K562 (cell line): Measurements from ENCODE around the gene VPS11. TPM values are rescaled to one million over a fixed set of nuclear protein-coding genes. Genes with fewer than 3 reads are reported as not detected.

Experiments
- ATAC-seq: fragments of 200-7000 bp; cut with Tn5 transposase; 3 replicates; pipeline ENCODE4 v1.9.1; 2020; ENCODE audit warnings: moderate library complexity
- BruUV-seq: library from RNA; stranded (reverse); fragments of 400-500 nt; replicated peaks from 2 replicates; lab custom pipeline; 2021; lab: Mats Ljungman, UMichigan
- CTCF ChIA-PET: fragments of 300-600 bp; formaldehyde crosslinking; extraction: SDS; loops from one replicate; lab custom pipeline; 2021; ENCODE audit warnings: low intra/inter-chr PET ratio; lab: Yijun Ruan, JAX
- POLR2A ChIA-PET: fragments of 300-600, 350-650 bp; sonication (Branson Sonifier 250); formaldehyde crosslinking; extraction: SDS; loops from one replicate; lab custom pipeline; 2021; ENCODE audit warnings: antibody characterized with exemption, inconsistent platforms; lab: Yijun Ruan, JAX
- DNase-seq, 4 experiments: peaks; one replicate each; pipeline versions ENCODE4 v3.0.0 to v3.0.0-alpha.2; 2011 to 2018; ENCODE audit warnings: low spot score in 3 of 4, mixed read lengths in 3 of 4; ENCODE audit errors: extremely low read depth in 1 of 4
- FAIRE-seq: peaks from 2 replicates; lab custom pipeline; 2011; peaks lifted over from hg19 to GRCh38; lab: Jason Lieb, UNC
- H2AFZ ChIP-seq: 2 replicates; pipeline ENCODE4 v1.6.0; 2011; ENCODE audit warnings: low read depth, low read length, control low read depth, inconsistent platforms
- H3K27ac ChIP-seq: fragments of 200-600 bp; 3 replicates; pipeline ENCODE4 v1.8.0; 2011; ENCODE audit warnings: low read depth, mild to moderate bottlenecking, control low read depth, inconsistent platforms, low read length, moderate library complexity, mixed read lengths; ENCODE audit errors: extremely low read depth
- H3K27me3 ChIP-seq, 2 experiments: fragments of 300-600 bp in 1 of 2; 2 replicates in 1 of 2; 3 replicates in 1 of 2; pipeline versions ENCODE4 v1.6.0 to v1.8.0; 2011; ENCODE audit warnings: inconsistent platforms in 2 of 2, low read length in 2 of 2, mild to moderate bottlenecking in 1 of 2, mixed read lengths in 1 of 2, moderate library complexity in 1 of 2; ENCODE audit not compliant: control insufficient read depth in 2 of 2, insufficient read depth in 2 of 2
- H3K36me3 ChIP-seq: fragments of 300-600 bp; 3 replicates; pipeline ENCODE4 v1.8.0; 2011; ENCODE audit warnings: mild to moderate bottlenecking, low read length, inconsistent platforms; ENCODE audit not compliant: control insufficient read depth, insufficient read depth
- H3K4me1 ChIP-seq, 2 experiments: fragments of 200-600 bp in 1 of 2; replicated peaks in 1 of 2; 2 replicates in 1 of 2; 3 replicates in 1 of 2; pipeline versions ENCODE4 v1.5.1 to v1.8.0; 2011; ENCODE audit warnings: inconsistent platforms in 2 of 2, low read length in 2 of 2, mild to moderate bottlenecking in 1 of 2, mixed read lengths in 1 of 2, moderate library complexity in 1 of 2; ENCODE audit not compliant: control insufficient read depth in 2 of 2, insufficient read depth in 2 of 2
- H3K4me2 ChIP-seq: 2 replicates; pipeline ENCODE4 v1.6.1; 2011; ENCODE audit warnings: low read length, control low read depth, inconsistent platforms, mixed read lengths; ENCODE audit not compliant: insufficient read depth
- H3K4me3 ChIP-seq: fragments of 200-600 bp; sonication (generic), shearing (Covaris generic); 2 replicates; pipeline ENCODE4 v1.5.1; 2016; ENCODE audit warnings: control low read depth, inconsistent platforms
- H3K79me2 ChIP-seq: fragments of 200-600 bp; 3 replicates; pipeline ENCODE4 v1.8.0; 2011; ENCODE audit warnings: low read length, inconsistent platforms; ENCODE audit not compliant: control insufficient read depth, insufficient read depth
- H3K9ac ChIP-seq, 2 experiments: 2 replicates each; pipeline versions ENCODE4 v1.6.0 to v1.6.1; 2011; ENCODE audit warnings: low read depth in 2 of 2, low read length in 2 of 2, control low read depth in 1 of 2, inconsistent platforms in 1 of 2, mild to moderate bottlenecking in 1 of 2, mixed read lengths in 1 of 2; ENCODE audit not compliant: insufficient read depth in 1 of 2
- H3K9me1 ChIP-seq: one replicate; pipeline ENCODE4 v1.6.0; 2011; ENCODE audit warnings: inconsistent platforms, mild to moderate bottlenecking, low read length, moderate library complexity; ENCODE audit not compliant: control insufficient read depth, insufficient read depth
- H3K9me3 ChIP-seq: replicated peaks from 2 replicates; pipeline ENCODE4 v1.5.1; 2011; ENCODE audit warnings: low read depth, low read length, inconsistent platforms; ENCODE audit not compliant: control insufficient read depth, insufficient read depth
- H4K20me1 ChIP-seq: replicated peaks from 2 replicates; pipeline ENCODE4 v1.6.1; 2011; ENCODE audit warnings: low read length, inconsistent platforms, mixed read lengths; ENCODE audit not compliant: control insufficient read depth, insufficient read depth
- NR4A1 ChIP-seq, 2 experiments: fragments of 250-450 bp in 1 of 2; fragments of 450-650 bp in 1 of 2; sonication (Bioruptor Pico) in 1 of 2; IDR thresholded peaks; 2 replicates each; pipeline versions ENCODE4 v1.4.0 to v1.6.1; 2016 to 2020; ENCODE audit warnings: mild to moderate bottlenecking in 2 of 2, missing compliant biosample characterization in 1 of 2, missing genetic modification characterization in 1 of 2, moderate library complexity in 1 of 2
- POLR3G ChIP-seq: IDR thresholded peaks from 2 replicates; pipeline ENCODE4 v1.6.1; 2011; ENCODE audit not compliant: insufficient read length, insufficient replicate concordance; ENCODE audit errors: extremely low read depth
- SMARCA5 ChIP-seq: fragments of 450-650 bp; IDR thresholded peaks from 2 replicates; pipeline ENCODE4 v1.6.1; 2016
- ZBTB49 ChIP-seq: sonication (generic); formaldehyde crosslinking; IDR thresholded peaks from 2 replicates; pipeline ENCODE4 v1.8.0; 2022; ENCODE audit warnings: missing genetic modification reagents, mild to moderate bottlenecking, borderline replicate concordance
- WGBS: fragments of 100-300 bp; shearing (Covaris generic); methylation state at CpG from one replicate; pipeline ENCODE4 v1.1.6; 2016; ENCODE audit warnings: low coverage, mixed read lengths; ENCODE audit not compliant: insufficient coverage; ENCODE audit errors: missing lambda C conversion rate; 5-methylcytosine and 5-hydroxymethylcytosine counted together
- in situ Hi-C: fragments of 300-500 bp; cut with MboI; formaldehyde crosslinking; loops from 4 replicates; pipeline ENCODE4 v1.15.0; 2018; ENCODE audit warnings: inconsistent platforms, mixed read lengths
- intact Hi-C: fragments of 100-400 bp; cut with micrococcal nuclease; formaldehyde crosslinking; loops from 2 replicates; pipeline ENCODE4 v1.14.2; 2022
- polyA plus RNA-seq, 8 experiments: library from polyadenylated mRNA; depleted of rRNA in 4 of 8; stranded (reverse) in 5 of 8; unstranded in 3 of 8; fragments of >200 nt; fragmentation: Nextera tagmentation in 2 of 8; fragmentation: Illumina TruSeq in 1 of 8; extraction: Ambion mirVana in 2 of 8; extraction: Trizol in 1 of 8; gene quantifications; 2 replicates each; pipeline versions ENCODE4 v1.2.1 to v1.2.3, GENCODE V29; 2011 to 2014; ENCODE audit warnings: inconsistent platforms in 1 of 8, missing spikeins in 1 of 8
- total RNA-seq, 7 experiments: library from RNA; depleted of rRNA in 6 of 7; stranded (reverse); fragments of >200 nt in 6 of 7; fragmentation: Illumina TruSeq in 2 of 7; extraction: Trizol in 2 of 7; gene quantifications; 2 replicates each; pipeline versions ENCODE4 v1.2.1 to v1.2.3, GENCODE V29; 2011 to 2021; ENCODE audit warnings: low replicate concordance in 1 of 7
- TF ChIP-seq, protein P1 (sequence below): fragments of 250-450 bp; sonication (Bioruptor Pico); IDR thresholded peaks from 2 replicates; pipeline ENCODE4 v1.8.0; 2021; ENCODE audit warnings: moderate library complexity, mild to moderate bottlenecking, inconsistent platforms

Gene VPS11
- total and polyA plus RNA-seq, 9 of the 15 experiments (the other 6 are each of a cell fraction or from before 2014, with no cell fraction given): 14.1 to 35.5 (median 27.5) TPM

DNA sequence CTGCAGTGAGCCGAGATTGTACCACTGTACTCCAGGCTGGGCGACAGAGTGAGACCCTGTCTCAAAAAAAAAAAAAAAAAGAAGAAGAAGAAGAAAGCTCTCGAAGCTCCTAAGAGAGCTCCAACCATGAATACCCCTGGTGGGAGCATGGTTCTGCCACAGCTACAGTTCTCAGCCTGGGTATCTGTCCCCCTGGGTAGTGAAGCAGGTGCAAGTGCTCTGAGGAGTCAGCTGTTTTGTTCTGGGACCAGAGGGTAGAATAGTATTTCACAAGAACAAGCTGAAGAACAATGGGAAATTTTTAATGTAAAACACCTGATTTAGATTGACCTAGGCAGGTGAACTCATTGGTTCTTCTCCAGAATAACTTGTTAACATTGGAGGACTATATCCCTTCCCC lies 6.4 kb upstream of the VPS11 start:
- ChIA-PET CTCF (interaction anchor here (1.1 kb wide), 1 partner anchor 26 kb away, joined by 3 read pairs; no protein-coding TSS in a partner anchor), POLR2A (interaction anchor here (0.7 to 1.1 kb wide), 2 partner anchors 18 to 34 kb away, joined by 3 read pairs; a partner anchor contains a TSS)
- no peak for DNase-seq
- Histone ChIP-seq H3K9me3 (no peaks in the 10 kb centered on the region), H3K4me3 (no peak overlapping the region), H3K79me2 (peaks cover 43% of the 10 kb centered on the region), H2AFZ (no peak overlapping the region), H3K4me2 (no peak overlapping the region), H3K27me3 (no peaks in the 10 kb centered on the region), H3K4me1 (peaks cover 24 to 26% of the 10 kb centered on the region in 2 experiments), H3K9ac (no peak overlapping the region), H3K27ac (no peak overlapping the region), H4K20me1 (no peaks in the 10 kb centered on the region), H3K36me3 (peaks cover 17% of the 10 kb centered on the region), H3K9me1 (no peaks in the 10 kb centered on the region)
- in situ Hi-C loops (no loop called here), intact Hi-C loops (no loop called here)
- no TSS peak for BruUV-seq
- FAIRE-seq: no peak
- no CpG with 5 or more reads among the region's 3 CpGs for WGBS
- TF ChIP-seq, protein P1, sequence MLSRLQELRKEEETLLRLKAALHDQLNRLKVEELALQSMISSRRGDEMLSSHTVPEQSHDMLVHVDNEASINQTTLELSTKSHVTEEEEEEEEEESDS (CRISPR knock-in tag): no peak
- no peak for TF ChIP-seq SMARCA5
- no peak for TF ChIP-seq POLR3G
- no peak for TF ChIP-seq ZBTB49 (CRISPR knock-in tag)
- TF ChIP-seq NR4A1 (CRISPR knock-in tag; IDR thresholded peaks at IDR 0.05): no peak
- no peak for TF ChIP-seq NR4A1 (tag; IDR thresholded peaks at IDR 0.05)
- ATAC-seq: no peak
